ENCODE measurements around the gene ARL8B. TPM values are rescaled to one million over a fixed set of nuclear protein-coding genes. Genes with fewer than 3 reads are reported as not detected.

The ARL8B gene
- polyA plus RNA-seq, 3 donors: 46.6 to 121 (median 101) TPM

- H3K27ac Mint-ChIP-seq: peak overlapping the region; percentile 93 to 97 (median 95)
- peaks cover 56% of the 10 kb centered on the region for H4K20me1 ChIP-seq (ENCODE audit: insufficient read depth, low read length)
- no peaks in the 10 kb centered on the region for H3K9me3 Mint-ChIP-seq
- TF ChIP-seq, protein P1, sequence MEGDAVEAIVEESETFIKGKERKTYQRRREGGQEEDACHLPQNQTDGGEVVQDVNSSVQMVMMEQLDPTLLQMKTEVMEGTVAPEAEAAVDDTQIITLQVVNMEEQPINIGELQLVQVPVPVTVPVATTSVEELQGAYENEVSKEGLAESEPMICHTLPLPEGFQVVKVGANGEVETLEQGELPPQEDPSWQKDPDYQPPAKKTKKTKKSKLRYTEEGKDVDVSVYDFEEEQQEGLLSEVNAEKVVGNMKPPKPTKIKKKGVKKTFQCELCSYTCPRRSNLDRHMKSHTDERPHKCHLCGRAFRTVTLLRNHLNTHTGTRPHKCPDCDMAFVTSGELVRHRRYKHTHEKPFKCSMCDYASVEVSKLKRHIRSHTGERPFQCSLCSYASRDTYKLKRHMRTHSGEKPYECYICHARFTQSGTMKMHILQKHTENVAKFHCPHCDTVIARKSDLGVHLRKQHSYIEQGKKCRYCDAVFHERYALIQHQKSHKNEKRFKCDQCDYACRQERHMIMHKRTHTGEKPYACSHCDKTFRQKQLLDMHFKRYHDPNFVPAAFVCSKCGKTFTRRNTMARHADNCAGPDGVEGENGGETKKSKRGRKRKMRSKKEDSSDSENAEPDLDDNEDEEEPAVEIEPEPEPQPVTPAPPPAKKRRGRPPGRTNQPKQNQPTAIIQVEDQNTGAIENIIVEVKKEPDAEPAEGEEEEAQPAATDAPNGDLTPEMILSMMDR (IDR thresholded peaks at IDR 0.05): no peak
- H3K27me3 ChIP-seq (ENCODE audit: control insufficient read depth in 2 of 2, insufficient read depth in 2 of 2, low read length in 2 of 2): no peaks in the 10 kb centered on the region
- no peak overlapping the region for H3K4me2 ChIP-seq (replicated peaks; ENCODE audit: extremely low read depth, low read length, poor library complexity, severe bottlenecking)
- H3K9ac ChIP-seq (ENCODE audit: insufficient read depth, low read length, poor library complexity, severe bottlenecking): no peak overlapping the region
- DNase-seq: no peak
- peaks cover 86 to 97% of the 10 kb centered on the region in 2 donors for H3K4me1 ChIP-seq (ENCODE audit: control insufficient read depth in 1 of 2, insufficient read depth in 2 of 2, low read length in 2 of 2)
- H3K36me3 Mint-ChIP-seq: peaks cover 22 to 41% of the 10 kb centered on the region in 2 donors
- intact Hi-C loops (cut with micrococcal nuclease): loop anchor here in 1 of 2 donors (2.0 to 10.0 kb wide), 2 partner anchors 72 to 180 kb away; partner anchors contain the start of gene ARL8B
- H3K27me3 Mint-ChIP-seq (ENCODE audit: low read depth in 3 of 3): no peaks in the 10 kb centered on the region
- H2AFZ ChIP-seq (ENCODE audit: insufficient read depth, low read depth, low read length, poor library complexity, severe bottlenecking): no peak overlapping the region
- no peaks in the 10 kb centered on the region for H3K9me3 ChIP-seq (replicated peaks in 1 of 2; ENCODE audit: control insufficient read depth in 1 of 2, insufficient read depth in 1 of 2, low read length in 2 of 2)
- 71% methylated on average over 1 of the region's 2 CpGs for WGBS (ENCODE audit: insufficient coverage)
- H3K4me3 Mint-ChIP-seq: no peak overlapping the region
- peak overlapping the region in 1 of 2 donors; percentile 88 for H3K27ac ChIP-seq (ENCODE audit: low read depth in 1 of 2, low read length in 2 of 2)
- H3K79me2 ChIP-seq (ENCODE audit: insufficient read depth, low read length): peaks cover 93% of the 10 kb centered on the region
- H3K36me3 ChIP-seq (replicated peaks in 1 of 2; ENCODE audit: control insufficient read depth in 1 of 2, insufficient read depth in 2 of 2, low read length in 2 of 2): peaks cover 0 to 10% of the 10 kb centered on the region in 2 donors
- H3K4me3 ChIP-seq (replicated peaks in 1 of 3; ENCODE audit: low read depth in 2 of 3, low read length in 3 of 3): peak overlapping the region in 1 of 3 experiments; percentile 0
- peaks cover 87% of the 10 kb centered on the region for H3K4me1 Mint-ChIP-seq
Measured at GRCh38 chr3:5194341-5194740, 72.2 kb downstream of the ARL8B start.

DNA sequence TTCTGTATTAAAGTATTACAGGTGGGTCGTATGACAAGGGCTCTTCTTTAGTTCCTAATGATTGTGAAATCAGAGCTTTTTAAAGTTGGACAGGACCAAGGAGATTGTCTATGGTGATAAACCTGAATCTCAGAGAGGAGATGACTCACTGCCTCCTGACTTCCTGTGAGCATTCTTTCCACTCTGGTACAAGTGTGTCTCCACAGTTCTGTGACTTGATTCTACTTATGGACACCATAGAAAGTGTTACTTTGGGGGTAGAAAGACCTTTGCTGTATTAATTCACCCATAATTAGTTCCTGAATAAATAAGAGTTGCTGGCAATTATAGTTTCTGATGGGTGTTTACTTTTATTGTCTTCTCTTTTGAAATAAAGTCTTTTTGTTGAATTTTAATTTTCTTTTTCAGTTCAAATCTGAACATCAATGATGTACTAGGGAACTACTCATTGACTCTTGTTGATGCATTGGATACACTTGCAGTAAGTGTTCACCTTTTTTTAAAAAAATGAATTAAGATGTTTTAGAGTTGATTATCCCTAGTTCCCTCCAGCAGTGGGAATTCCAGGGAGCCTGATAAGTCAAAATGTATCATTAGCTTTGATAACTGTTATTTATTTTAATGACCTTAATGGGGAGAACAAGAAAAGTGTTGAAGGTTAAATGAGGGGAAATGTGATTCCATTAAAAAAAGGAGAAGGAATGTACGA lies 72.9 kb downstream of the ARL8B start:
- H3K4me3 ChIP-seq (replicated peaks in 1 of 3; ENCODE audit: low read depth in 2 of 3, low read length in 3 of 3): peak overlapping the region in 1 of 3 experiments; percentile 31
- intact Hi-C loops (cut with micrococcal nuclease): loop anchor here in 1 of 2 donors (2.0 to 10.0 kb wide), 3 partner anchors 72 to 218 kb away; partner anchors contain the start of genes ARL8B and BHLHE40
- 0% methylated on average over 1 of the region's 2 CpGs for WGBS (ENCODE audit: insufficient coverage)

More for the DNA sequence above, 72.9 kb downstream of the ARL8B start:
- Histone ChIP-seq H4K20me1 (ENCODE audit: insufficient read depth, low read length) (peaks cover 56% of the 10 kb centered on the region), H3K79me2 (ENCODE audit: insufficient read depth, low read length) (peaks cover 93% of the 10 kb centered on the region), H3K9me3 (replicated peaks in 1 of 2; ENCODE audit: control insufficient read depth in 1 of 2, insufficient read depth in 1 of 2, low read length in 2 of 2) (no peaks in the 10 kb centered on the region), H3K36me3 (replicated peaks in 1 of 2; ENCODE audit: control insufficient read depth in 1 of 2, insufficient read depth in 2 of 2, low read length in 2 of 2) (peaks cover 0 to 13% of the 10 kb centered on the region in 2 donors), H3K9ac (ENCODE audit: insufficient read depth, low read length, poor library complexity, severe bottlenecking) (no peak overlapping the region), H3K4me2 (replicated peaks; ENCODE audit: extremely low read depth, low read length, poor library complexity, severe bottlenecking) (peak overlapping the region; percentile 20), H2AFZ (ENCODE audit: insufficient read depth, low read depth, low read length, poor library complexity, severe bottlenecking) (no peak overlapping the region), H3K27me3 (ENCODE audit: control insufficient read depth in 2 of 2, insufficient read depth in 2 of 2, low read length in 2 of 2) (no peaks in the 10 kb centered on the region), H3K27ac (ENCODE audit: low read depth in 1 of 2, low read length in 2 of 2) (peak overlapping the region; percentile 62 to 88), H3K4me1 (ENCODE audit: control insufficient read depth in 1 of 2, insufficient read depth in 2 of 2, low read length in 2 of 2) (peaks cover 87 to 97% of the 10 kb centered on the region in 2 donors)
- Mint-ChIP-seq H3K36me3 (peaks cover 22 to 46% of the 10 kb centered on the region in 2 donors), H3K9me3 (no peaks in the 10 kb centered on the region), H3K4me1 (peaks cover 88% of the 10 kb centered on the region), H3K4me3 (no peak overlapping the region), H3K27me3 (ENCODE audit: low read depth in 3 of 3) (no peaks in the 10 kb centered on the region), H3K27ac (peak overlapping the region; percentile 93 to 97 (median 95))
- TF ChIP-seq, protein P1 (IDR thresholded peaks at IDR 0.05): no peak
- peak; percentile 76 to 95 (median 94) for DNase-seq

All from CD14-positive monocyte (primary cell).